Activated naive CD4-positive, alpha-beta T cell treated with anti-CD3 and anti-CD28 coated beads for 36 hours (primary cell): ENCODE measurements around the gene PRKCE. TPM values are rescaled to one million over a fixed set of nuclear protein-coding genes. Genes with fewer than 3 reads are reported as not detected.

Source experiments
- CTCF ChIA-PET: fragments of 350-600 bp; sonication (Branson Sonifier 250); formaldehyde crosslinking; loops from one replicate; lab custom pipeline; 2021; ENCODE audit warnings: antibody characterized with exemption; lab: Charles Lee
- DNase-seq: peaks from one replicate; pipeline ENCODE4 v3.0.0-alpha.2; 2020
- H3K27ac Mint-ChIP-seq: one replicate; pipeline ENCODE4 v1.8.0; 2021; ENCODE audit warnings: mild to moderate bottlenecking, mixed read lengths
- H3K27me3 Mint-ChIP-seq: one replicate; pipeline ENCODE4 v1.8.0; 2021; ENCODE audit warnings: low read depth, mixed read lengths
- H3K36me3 Mint-ChIP-seq: one replicate; pipeline ENCODE4 v1.8.0; 2021; ENCODE audit warnings: low read depth, mixed read lengths
- H3K4me1 Mint-ChIP-seq: one replicate; pipeline ENCODE4 v1.8.0; 2021; ENCODE audit warnings: low read depth, mixed read lengths
- H3K4me3 Mint-ChIP-seq: one replicate; pipeline ENCODE4 v1.8.0; 2021; ENCODE audit warnings: mild to moderate bottlenecking, moderate library complexity, mixed read lengths
- H3K9me3 Mint-ChIP-seq: one replicate; pipeline ENCODE4 v1.8.0; 2021; ENCODE audit warnings: mixed read lengths
- intact Hi-C: fragments of 100-400 bp; cut with micrococcal nuclease; formaldehyde crosslinking; loops from one replicate; pipeline ENCODE4 v1.15.1; 2023
- total RNA-seq, 2 experiments: library from RNA; stranded (reverse); gene quantifications; one replicate each; pipeline ENCODE4 v1.2.3, GENCODE V29; 2021

The PRKCE gene
- total RNA-seq, 2 experiments from 2014 or later = 9.4 to 10.6 TPM

DNA sequence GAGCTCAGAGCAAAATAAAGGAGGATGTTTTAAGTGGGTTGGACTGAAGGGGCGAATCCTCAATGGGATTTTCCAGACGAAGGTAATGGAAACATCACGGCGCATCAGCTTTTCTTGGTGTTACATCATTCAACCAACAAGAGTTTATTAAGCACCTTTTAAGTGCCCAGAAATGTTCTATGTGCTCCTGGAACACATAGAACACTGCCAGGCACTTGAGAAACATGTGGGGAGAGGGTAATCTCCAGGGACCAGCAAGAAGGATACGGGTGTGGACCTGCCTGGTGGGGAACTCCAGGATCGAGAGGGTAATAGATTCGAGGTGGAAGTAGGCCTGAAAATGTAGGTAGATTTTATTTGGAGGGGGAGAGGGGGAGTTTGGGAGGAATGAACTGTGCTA, 168.6 kb downstream of the PRKCE start:
- no peaks in the 10 kb centered on the region for H3K27me3 Mint-ChIP-seq
- intact Hi-C loops = no loop called here
- peaks cover 16% of the 10 kb centered on the region for H3K4me1 Mint-ChIP-seq
- no peak for DNase-seq
- CTCF ChIA-PET = interaction anchor here (0.9 kb wide), 1 partner anchor 10 kb away, joined by 3 read pairs; no protein-coding TSS in a partner anchor
- H3K36me3 Mint-ChIP-seq = no peaks in the 10 kb centered on the region
- no peak overlapping the region for H3K4me3 Mint-ChIP-seq
- H3K27ac Mint-ChIP-seq = no peak overlapping the region
- H3K9me3 Mint-ChIP-seq = no peaks in the 10 kb centered on the region

DNA sequence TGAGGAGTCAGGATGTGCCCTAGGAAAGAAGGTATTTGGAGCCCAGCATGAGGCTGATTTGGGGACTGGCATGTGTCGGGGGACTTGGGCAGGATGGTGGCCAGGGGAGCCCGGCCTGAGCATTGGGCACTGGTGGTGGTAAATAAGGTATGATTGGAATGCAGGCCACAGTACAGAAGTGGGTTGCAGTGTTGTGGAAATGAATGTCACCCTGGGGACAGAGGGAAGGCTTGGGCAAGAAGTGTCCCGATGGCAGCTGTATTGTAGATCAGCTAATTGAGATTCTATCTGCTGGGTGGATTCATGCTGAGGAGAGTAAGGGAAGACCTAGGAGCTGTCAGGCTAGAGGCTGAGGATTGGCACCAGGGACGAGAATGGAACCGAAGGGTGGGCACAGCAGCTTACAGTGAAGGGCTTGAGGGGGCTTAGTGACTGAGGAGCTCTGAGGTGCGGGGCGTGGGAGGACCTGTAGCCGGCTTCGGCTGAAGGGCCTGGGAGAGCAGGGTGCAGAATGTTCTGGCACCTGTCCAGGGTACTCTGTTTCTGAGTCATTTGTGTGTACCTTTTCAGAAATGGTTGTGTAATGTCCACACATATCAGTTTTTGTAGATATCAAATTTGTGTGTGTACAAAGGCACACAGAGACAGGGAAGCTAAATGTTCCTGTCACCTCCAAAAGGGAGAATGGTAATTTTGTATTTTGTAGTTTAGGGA, 170.2 kb downstream of the PRKCE start:
- Mint-ChIP-seq H3K4me1 (peaks cover 18% of the 10 kb centered on the region), H3K36me3 (no peaks in the 10 kb centered on the region), H3K9me3 (no peaks in the 10 kb centered on the region), H3K4me3 (no peak overlapping the region), H3K27ac (no peak overlapping the region), H3K27me3 (no peaks in the 10 kb centered on the region)
- no peak for DNase-seq
- intact Hi-C loops = no loop called here
- CTCF ChIA-PET = no interaction called here

DNA sequence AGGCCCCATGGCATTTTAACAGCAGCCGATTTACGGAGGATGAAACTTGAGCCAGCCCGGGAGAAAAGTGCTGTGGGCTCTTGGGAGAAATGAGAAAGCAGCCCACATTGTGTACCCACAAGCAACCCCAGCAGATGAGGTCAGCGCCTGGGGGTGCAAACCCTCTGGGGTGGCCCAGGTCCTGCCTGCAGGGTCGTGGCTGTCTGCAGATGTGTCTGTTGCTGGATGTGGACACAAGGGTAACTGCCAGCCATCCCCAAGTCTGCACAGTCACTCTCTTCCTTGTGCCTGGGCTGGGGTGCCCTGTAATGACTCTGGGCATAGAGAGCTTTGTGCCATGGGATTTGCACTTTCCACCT, 170.8 kb downstream of the PRKCE start:
- DNase-seq = no peak
- CTCF ChIA-PET = no interaction called here
- Mint-ChIP-seq H3K27me3 (no peaks in the 10 kb centered on the region), H3K9me3 (no peaks in the 10 kb centered on the region), H3K4me1 (peaks cover 18% of the 10 kb centered on the region), H3K4me3 (no peak overlapping the region), H3K36me3 (no peaks in the 10 kb centered on the region), H3K27ac (no peak overlapping the region)
- intact Hi-C loops = no loop called here

DNA sequence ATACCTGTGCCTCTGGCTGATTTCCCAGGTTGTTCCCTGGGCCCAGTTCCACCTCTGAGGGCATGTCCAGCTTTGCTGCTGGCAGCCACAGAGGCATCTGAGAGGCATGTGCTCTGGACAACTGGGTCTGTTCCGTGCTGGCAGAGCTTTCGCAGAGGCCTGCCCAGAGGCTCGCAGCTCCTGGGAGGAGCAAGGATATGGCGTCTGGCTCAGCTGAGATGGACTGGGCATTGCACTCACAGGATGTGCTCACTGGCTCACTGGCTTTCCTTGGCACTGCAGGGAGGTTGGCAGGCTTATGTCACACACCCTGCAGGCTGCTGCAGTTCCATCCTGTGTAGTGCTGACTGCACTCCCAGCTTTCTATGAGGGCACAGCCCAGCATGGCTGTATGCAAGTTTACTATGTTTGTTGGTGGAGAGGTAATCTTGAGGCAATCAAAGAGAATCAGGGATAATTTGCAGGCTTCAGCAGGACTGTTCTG, 172.3 kb downstream of the PRKCE start:
- intact Hi-C loops = no loop called here
- Mint-ChIP-seq H3K27ac (no peak overlapping the region), H3K27me3 (no peaks in the 10 kb centered on the region), H3K36me3 (no peaks in the 10 kb centered on the region), H3K4me3 (no peak overlapping the region), H3K4me1 (peaks cover 16% of the 10 kb centered on the region), H3K9me3 (no peaks in the 10 kb centered on the region)
- CTCF ChIA-PET = no interaction called here
- no peak for DNase-seq

DNA sequence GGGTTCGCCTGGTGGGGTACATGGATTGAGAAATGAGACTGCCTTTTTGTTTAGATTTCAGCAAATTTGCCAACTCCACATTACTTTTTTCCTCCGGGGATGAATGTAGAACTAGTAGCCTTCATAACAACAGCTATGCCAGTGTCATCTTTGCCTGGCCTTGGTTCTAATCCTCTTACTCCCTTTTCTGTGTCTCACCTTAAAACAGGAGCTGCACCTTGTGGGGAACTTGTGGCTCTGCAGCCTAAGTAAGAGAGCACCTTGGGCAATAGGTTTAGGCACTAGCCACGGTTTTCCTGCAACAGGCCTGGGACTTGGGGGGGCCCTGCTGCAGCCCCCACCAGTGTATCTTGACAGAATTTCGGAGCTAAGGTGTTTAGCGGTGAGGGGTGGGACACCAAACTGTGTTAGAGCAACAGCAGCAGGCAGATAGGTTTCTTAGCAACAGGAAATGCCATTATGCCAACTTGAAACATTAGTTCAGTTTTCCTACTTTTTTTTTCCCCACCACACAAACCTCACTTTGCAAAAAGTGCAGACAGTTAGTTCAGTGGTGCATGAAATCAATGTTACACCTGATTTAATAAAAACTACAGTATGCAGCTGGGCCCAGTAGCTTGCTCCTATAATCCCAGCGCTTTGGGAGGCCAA, 173.7 kb downstream of the PRKCE start:
- intact Hi-C loops = no loop called here
- Mint-ChIP-seq H3K4me1 (peaks cover 11% of the 10 kb centered on the region), H3K27me3 (no peaks in the 10 kb centered on the region), H3K9me3 (peaks cover 4% of the 10 kb centered on the region), H3K27ac (no peak overlapping the region), H3K4me3 (no peak overlapping the region), H3K36me3 (peaks cover 2% of the 10 kb centered on the region)
- CTCF ChIA-PET = no interaction called here
- DNase-seq = no peak

DNA sequence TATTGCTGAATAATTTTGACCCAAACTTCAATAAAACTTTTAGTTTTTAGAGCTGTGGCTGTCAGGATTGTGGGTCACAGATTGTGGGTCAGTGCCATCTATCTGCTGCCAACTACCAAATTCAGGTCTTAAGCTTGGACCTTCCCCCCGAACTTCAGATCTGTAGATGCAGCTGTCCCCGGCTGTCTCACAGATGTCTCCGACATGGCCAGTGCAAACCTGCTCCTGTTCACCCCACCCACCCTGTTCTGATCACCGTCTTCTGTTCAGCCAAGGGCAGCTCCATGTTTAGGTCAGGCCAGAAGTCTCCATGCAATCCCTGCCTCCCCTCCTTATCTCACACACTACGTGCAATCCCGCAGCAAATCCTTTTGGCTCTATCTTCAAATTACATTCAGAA, 175.0 kb downstream of the PRKCE start:
- Mint-ChIP-seq H3K36me3 (peaks cover 5% of the 10 kb centered on the region), H3K27ac (no peak overlapping the region), H3K4me3 (no peak overlapping the region), H3K9me3 (peaks cover 18% of the 10 kb centered on the region), H3K4me1 (peaks cover 10% of the 10 kb centered on the region), H3K27me3 (no peaks in the 10 kb centered on the region)
- no peak for DNase-seq
- CTCF ChIA-PET = no interaction called here
- intact Hi-C loops = no loop called here

DNA sequence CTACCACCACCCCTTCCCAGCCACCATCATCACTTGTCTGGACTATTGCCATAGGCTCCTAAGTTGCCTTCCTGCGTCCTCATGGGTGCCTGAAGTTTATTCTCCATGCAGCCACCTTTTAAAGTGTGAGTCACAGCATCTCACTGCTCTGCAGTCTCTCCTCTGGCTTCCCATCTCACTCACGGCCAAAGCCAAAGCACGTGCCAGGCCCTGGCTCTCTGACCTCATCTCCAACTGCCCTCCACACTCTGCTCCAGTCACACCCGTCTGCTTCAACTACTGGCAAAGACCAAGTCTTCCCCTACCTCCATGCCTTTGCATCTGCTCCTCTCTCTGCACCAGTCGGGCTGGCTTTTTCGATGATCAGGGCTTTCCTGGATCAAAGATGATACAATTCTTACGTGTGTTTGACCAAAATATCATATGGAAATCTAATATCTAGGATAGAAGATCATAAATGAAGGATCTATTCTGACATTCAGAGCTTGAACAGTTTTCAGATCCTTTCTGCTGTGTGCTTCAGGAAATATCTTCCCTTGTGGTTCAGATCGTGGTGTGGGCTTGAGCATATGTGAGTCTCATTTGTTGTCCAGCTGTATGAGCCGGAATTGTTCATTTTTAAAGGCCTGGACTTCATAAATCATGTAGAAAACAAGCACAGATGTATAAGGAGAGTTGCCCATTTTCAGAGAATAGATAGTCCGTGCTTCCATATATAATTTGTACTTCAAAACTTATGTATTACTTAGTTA, 175.6 kb downstream of the PRKCE start:
- Mint-ChIP-seq H3K4me3 (no peak overlapping the region), H3K27ac (no peak overlapping the region), H3K36me3 (peaks cover 5% of the 10 kb centered on the region), H3K27me3 (no peaks in the 10 kb centered on the region), H3K4me1 (peaks cover 7% of the 10 kb centered on the region), H3K9me3 (peaks cover 18% of the 10 kb centered on the region)
- DNase-seq = no peak
- CTCF ChIA-PET = interaction anchor here (0.6 kb wide), 1 partner anchor 101 kb away, joined by 3 read pairs; no protein-coding TSS in a partner anchor
- intact Hi-C loops = no loop called here

DNA sequence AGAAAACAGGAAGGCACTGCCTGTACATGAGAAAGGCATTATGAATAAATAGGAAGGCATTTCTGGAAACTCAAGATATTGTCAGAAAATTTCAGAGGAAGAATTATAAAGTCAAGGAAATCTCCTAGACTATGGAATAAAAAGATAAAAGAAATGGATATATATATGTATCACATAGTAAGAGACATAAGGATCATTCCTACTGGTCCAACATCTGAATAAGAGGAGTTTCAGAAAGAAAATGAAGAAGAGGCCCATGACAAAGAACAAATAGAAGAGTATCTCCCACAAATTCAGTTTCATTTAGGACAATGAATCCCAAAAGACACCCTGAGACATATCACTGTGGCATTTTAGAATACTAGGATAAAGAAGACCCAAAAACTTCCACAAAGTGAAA, 178.8 kb downstream of the PRKCE start:
- intact Hi-C loops = no loop called here
- DNase-seq = no peak
- Mint-ChIP-seq H3K36me3 (peaks cover 7% of the 10 kb centered on the region), H3K27ac (no peak overlapping the region), H3K4me3 (no peak overlapping the region), H3K4me1 (peaks cover 4% of the 10 kb centered on the region), H3K27me3 (no peaks in the 10 kb centered on the region), H3K9me3 (peaks cover 18% of the 10 kb centered on the region)
- CTCF ChIA-PET = no interaction called here

DNA sequence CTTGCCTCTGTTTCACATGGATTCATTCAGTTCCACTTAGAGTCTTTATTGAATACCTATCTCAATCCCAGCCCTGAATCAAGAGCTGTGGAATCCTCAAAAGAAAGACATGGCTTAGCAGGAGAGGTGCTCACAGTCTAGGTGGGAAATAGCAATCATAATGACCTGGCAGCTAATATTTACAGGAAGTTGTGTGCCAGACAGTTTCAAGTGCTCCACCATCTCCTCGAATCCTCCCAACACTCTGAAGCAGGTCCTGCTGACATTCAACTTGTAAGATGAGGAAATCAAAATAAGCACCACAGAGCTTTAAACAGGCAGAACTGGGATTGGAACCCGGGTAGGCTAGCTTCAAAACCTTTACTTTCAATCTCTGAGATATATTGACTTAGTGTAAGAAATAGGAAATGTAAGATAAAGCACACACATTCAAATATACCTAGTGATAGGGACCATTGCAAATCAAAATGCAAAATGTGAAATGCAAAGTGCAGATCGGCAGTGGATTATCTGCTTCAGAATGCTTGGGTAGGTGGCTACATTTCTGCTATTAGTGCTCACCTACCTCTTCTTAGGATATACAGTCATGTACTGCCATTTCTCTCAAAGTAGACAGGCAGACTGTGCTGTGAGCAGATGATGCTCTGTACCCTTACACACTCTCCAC, 182.0 kb downstream of the PRKCE start:
- Mint-ChIP-seq H3K36me3 (peaks cover 7% of the 10 kb centered on the region), H3K27me3 (no peaks in the 10 kb centered on the region), H3K27ac (no peak overlapping the region), H3K9me3 (peaks cover 18% of the 10 kb centered on the region), H3K4me3 (no peak overlapping the region), H3K4me1 (peaks cover 6% of the 10 kb centered on the region)
- DNase-seq = no peak
- intact Hi-C loops = no loop called here
- CTCF ChIA-PET = interaction anchor here (1.3 kb wide), 1 partner anchor 55 kb away, joined by 3 read pairs; no protein-coding TSS in a partner anchor

DNA sequence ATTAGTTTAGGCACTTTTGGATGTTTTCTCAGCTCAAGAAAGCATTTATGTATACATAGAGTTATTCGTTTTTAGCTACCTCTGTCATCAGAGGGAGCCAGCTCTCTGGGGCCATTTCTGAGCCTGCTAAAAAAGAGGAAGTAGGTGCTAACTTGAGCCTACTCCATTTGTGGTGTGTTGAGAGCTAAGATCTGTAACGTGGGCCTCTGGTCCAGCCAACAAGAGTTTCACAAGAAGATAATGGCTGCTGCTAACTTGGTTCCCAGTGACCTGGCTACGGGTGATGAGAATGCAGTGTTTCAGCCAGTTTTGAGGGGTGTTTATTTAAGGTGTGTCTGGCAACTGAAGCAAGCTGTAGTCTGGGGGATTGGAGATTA, 182.5 kb downstream of the PRKCE start:
- CTCF ChIA-PET = interaction anchor here (1.3 kb wide), 1 partner anchor 55 kb away, joined by 3 read pairs; no protein-coding TSS in a partner anchor
- DNase-seq = no peak
- Mint-ChIP-seq H3K27ac (no peak overlapping the region), H3K36me3 (peaks cover 7% of the 10 kb centered on the region), H3K4me3 (no peak overlapping the region), H3K9me3 (peaks cover 18% of the 10 kb centered on the region), H3K4me1 (peaks cover 6% of the 10 kb centered on the region), H3K27me3 (no peaks in the 10 kb centered on the region)
- intact Hi-C loops = no loop called here

DNA sequence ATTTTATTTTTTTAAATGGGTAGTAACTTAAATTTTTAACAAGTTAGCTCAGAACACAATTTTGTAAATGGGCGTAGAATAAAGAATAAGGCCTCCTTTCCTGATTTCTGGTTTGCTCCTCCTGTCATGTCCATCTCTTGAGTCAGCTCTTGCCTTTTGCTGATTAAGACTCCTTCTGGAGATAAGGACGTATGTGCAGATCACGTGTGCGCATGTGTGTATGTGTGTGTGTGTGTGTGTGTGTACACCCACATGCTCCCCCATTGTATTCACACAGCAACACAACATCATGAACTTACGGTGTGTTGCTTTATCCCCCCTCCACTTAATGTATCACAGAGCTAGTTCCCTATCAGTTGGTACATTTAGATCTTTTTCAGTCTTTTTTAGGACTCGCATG, 182.9 kb downstream of the PRKCE start:
- CTCF ChIA-PET = interaction anchor here (1.3 kb wide), 1 partner anchor 55 kb away, joined by 3 read pairs; no protein-coding TSS in a partner anchor
- Mint-ChIP-seq H3K27me3 (no peaks in the 10 kb centered on the region), H3K4me1 (peaks cover 6% of the 10 kb centered on the region), H3K4me3 (no peak overlapping the region), H3K27ac (no peak overlapping the region), H3K36me3 (peaks cover 6% of the 10 kb centered on the region), H3K9me3 (peaks cover 16% of the 10 kb centered on the region)
- intact Hi-C loops = no loop called here
- no peak for DNase-seq

DNA sequence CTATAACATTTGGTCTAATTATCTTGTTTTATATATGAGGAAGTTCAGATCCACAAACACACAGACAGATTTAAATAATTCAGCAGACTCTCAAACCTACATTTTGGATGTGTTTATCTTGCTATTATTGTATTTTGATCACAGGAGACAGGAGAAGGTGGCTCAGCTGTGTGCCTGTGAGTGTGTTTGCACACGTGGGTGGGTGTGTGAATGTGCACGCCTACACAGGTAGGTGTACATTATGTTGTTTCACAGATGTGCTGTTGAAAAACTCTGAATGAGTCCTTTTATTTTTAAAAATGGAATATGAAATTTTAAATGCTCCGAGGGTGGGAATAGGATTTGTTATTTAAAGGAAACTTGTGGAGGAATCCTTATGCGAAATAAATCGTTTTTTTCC, 183.4 kb downstream of the PRKCE start:
- Mint-ChIP-seq H3K4me3 (no peak overlapping the region), H3K9me3 (peaks cover 15% of the 10 kb centered on the region), H3K27me3 (no peaks in the 10 kb centered on the region), H3K27ac (no peak overlapping the region), H3K36me3 (peaks cover 6% of the 10 kb centered on the region), H3K4me1 (peaks cover 6% of the 10 kb centered on the region)
- intact Hi-C loops = no loop called here
- DNase-seq = no peak
- CTCF ChIA-PET = no interaction called here
